ENCODE measurements around the gene LEMD2.

- TF ChIP-seq CTCF (IDR thresholded peaks at IDR 0.05; ENCODE audit: low read depth, low read length, poor library complexity, severe bottlenecking) (no peak), EZH2phosphoT487 (IDR thresholded peaks at IDR 0.05; ENCODE audit: borderline replicate concordance, low read length) (no peak)
Measured at GRCh38 chr6:33822575-33823395, 33.9 kb upstream of the LEMD2 start.
